Right atrium auricular region (tissue), 2 donors: Measurements from ENCODE around the gene PRTN3. TPM values are rescaled to one million over a fixed set of nuclear protein-coding genes. Genes with fewer than 3 reads are reported as not detected.

Experiments
- DNase-seq: peaks from one replicate; pipeline ENCODE4 v3.0.0-alpha.2; 2019; ENCODE audit warnings: low spot score
- H3K27ac ChIP-seq, 2 donors: fragments of 200-600 bp; sonication (generic); 1 replicate in 1 of 2; 2 replicates in 1 of 2; pipeline ENCODE4 v1.5.1; 2016 to 2019
- H3K27me3 ChIP-seq, 2 donors: fragments of 200-600 bp; sonication (generic); one replicate each; pipeline versions ENCODE4 v1.5.1 to v1.6.0; 2017 to 2019
- H3K36me3 ChIP-seq: fragments of 200-600 bp; sonication (generic); one replicate; pipeline ENCODE4 v1.5.1; 2016
- H3K4me1 ChIP-seq, 2 donors: fragments of 200-600 bp; sonication (generic); one replicate each; pipeline versions ENCODE4 v1.5.1 to v1.6.0; 2017 to 2019
- H3K4me3 ChIP-seq, 2 donors: fragments of 200-600 bp; sonication (generic); 1 replicate in 1 of 2; 2 replicates in 1 of 2; pipeline ENCODE4 v1.5.1; 2017 to 2019; ENCODE audit warnings: mild to moderate bottlenecking in 1 of 2, moderate library complexity in 1 of 2
- H3K9me3 ChIP-seq, 2 donors: fragments of 200-600 bp; sonication (generic); one replicate each; pipeline ENCODE4 v1.5.1; 2019
- total RNA-seq, 2 donors: library from RNA; depleted of rRNA; stranded (reverse); fragments of >200 nt; gene quantifications; one replicate each; pipeline ENCODE4 v1.1.0, GENCODE V29; 2016
- TF ChIP-seq, protein P1 (sequence below), 2 donors: fragments of 200-600 bp; sonication (generic); IDR thresholded peaks; one replicate each; pipeline ENCODE4 v1.5.1; 2019; ENCODE audit warnings: antibody characterized with exemption in 2 of 2

Gene PRTN3
- total RNA-seq, 2 donors from 2014 or later, result not detected

DNA sequence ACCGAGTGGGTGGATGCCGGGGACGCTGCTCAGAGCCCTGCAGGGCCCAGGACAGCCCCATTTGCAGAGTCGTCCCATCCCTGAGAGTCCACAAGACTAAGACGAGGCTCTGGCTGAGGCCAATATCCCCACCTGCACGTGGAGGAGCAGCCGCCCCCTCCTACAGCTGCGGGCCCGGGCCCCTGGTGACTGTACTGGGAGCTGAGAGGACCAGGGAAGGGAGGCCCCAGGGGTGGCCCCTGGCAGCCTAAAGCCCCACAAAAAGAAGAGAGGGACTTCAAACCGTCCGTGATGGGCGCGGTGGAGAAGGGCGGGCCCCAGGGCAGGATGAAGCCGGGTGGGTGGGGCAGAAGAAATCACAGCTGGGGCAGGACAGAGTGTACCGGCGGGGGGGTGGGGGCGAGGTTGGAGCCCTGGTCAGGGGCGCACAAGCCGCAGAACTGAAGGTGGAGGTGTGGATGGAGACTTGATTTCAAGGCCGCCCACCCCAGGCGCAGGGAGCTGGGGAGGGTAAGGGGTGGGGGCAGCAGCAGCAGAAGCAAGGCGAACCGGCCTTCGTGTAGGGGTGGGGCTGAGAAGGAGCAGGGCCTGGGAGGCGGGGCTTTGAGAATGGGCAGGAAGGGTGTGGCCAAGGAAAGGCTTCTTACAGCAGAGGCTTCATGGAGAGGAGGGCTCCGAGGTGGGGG is 31.6 kb downstream of the PRTN3 start:
- Histone ChIP-seq H3K27me3 (no peaks in the 10 kb centered on the region), H3K9me3 (no peaks in the 10 kb centered on the region), H3K27ac (no peak overlapping the region), H3K4me1 (peaks cover 0 to 13% of the 10 kb centered on the region in 2 donors), H3K4me3 (no peak overlapping the region), H3K36me3 (peaks cover 52% of the 10 kb centered on the region)
- no peak for DNase-seq
- TF ChIP-seq, protein P1, sequence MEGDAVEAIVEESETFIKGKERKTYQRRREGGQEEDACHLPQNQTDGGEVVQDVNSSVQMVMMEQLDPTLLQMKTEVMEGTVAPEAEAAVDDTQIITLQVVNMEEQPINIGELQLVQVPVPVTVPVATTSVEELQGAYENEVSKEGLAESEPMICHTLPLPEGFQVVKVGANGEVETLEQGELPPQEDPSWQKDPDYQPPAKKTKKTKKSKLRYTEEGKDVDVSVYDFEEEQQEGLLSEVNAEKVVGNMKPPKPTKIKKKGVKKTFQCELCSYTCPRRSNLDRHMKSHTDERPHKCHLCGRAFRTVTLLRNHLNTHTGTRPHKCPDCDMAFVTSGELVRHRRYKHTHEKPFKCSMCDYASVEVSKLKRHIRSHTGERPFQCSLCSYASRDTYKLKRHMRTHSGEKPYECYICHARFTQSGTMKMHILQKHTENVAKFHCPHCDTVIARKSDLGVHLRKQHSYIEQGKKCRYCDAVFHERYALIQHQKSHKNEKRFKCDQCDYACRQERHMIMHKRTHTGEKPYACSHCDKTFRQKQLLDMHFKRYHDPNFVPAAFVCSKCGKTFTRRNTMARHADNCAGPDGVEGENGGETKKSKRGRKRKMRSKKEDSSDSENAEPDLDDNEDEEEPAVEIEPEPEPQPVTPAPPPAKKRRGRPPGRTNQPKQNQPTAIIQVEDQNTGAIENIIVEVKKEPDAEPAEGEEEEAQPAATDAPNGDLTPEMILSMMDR (IDR thresholded peaks at IDR 0.05), result no peak

DNA sequence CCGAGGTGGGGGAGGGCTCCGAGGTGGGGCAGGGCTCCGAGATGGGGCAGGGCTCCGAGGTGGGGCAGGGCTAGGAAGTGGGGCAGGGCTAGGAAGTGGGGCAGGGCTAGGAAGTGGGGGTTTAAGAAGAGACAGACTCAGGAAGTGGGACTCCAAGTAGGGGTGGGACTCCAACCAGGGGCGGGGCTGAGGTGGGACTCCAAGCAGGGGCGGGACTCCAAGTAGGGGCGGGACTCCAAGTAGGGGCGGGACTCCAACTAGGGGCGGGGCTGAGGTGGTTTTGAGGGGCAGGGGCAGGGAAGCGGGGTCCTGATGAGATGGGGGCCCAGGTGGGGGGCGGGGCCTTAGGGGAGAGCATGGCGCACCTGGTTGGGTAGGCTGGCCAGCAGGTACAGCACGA is 32.3 kb downstream of the PRTN3 start:
- TF ChIP-seq, protein P1 (IDR thresholded peaks at IDR 0.05), result no peak
- DNase-seq, result no peak
- Histone ChIP-seq H3K9me3 (no peaks in the 10 kb centered on the region), H3K4me3 (no peak overlapping the region), H3K27me3 (no peaks in the 10 kb centered on the region), H3K4me1 (peaks cover 0 to 13% of the 10 kb centered on the region in 2 donors), H3K27ac (no peak overlapping the region), H3K36me3 (peaks cover 45% of the 10 kb centered on the region)

DNA sequence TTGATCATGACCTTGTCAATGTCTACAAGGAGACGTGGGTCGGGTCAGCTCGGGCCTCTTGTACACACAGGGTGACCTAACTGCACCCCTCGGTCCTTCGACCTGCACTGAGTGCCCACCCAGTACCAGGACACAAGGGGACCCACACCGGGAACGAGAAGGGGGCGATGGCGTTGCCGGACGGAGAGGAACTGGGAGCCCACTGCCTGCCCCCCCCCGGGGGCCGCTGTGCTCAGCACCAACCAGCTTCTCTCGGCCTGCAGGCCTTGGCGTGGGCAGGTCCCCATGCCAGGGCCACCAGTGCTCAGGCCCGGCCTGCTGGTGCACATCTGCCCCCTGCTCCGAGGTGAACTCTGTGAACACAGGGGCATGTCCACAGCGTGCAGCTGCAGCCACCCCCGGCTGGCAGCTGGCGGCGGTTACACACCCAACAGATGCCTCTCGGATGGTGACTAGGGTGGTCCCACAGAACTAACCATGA is 32.8 kb downstream of the PRTN3 start:
- no peak overlapping the region for H3K27ac ChIP-seq
- H3K36me3 ChIP-seq, result peaks cover 40% of the 10 kb centered on the region
- no peaks in the 10 kb centered on the region for H3K9me3 ChIP-seq
- H3K4me1 ChIP-seq, result peaks cover 0 to 10% of the 10 kb centered on the region in 2 donors
- no peaks in the 10 kb centered on the region for H3K27me3 ChIP-seq
- H3K4me3 ChIP-seq, result no peak overlapping the region
- DNase-seq, result no peak
- TF ChIP-seq, protein P1 (IDR thresholded peaks at IDR 0.05), result no peak

DNA sequence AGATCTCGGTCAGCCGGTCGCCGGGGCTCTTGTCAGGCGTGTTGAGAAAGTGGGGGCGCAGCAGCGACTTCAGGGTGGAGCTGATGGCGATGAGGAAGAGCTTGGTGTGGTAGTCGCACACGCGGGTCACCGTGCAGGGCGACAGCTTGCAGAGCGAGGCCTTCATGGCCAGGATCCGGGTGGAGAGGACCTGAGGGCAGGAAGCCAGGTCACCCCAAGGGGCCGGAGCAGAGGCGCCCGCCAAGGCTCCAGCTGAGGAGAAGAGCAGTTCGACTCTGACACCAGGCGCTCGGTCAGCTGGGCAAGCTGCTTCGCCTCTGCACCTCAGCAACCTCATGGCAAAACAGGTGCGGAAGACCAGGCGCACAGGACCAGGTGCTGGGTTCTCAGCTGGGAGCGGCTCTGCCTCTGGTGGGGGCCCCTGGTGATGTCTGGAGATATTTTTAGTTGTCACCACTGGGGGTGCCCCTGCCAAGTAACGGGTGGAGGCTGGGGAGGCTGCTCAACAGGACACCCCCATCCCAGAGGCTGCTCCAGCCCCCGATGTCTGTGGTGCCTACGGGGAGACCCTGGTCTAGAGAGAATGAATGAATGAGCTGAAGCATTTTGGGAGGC is 34.6 kb downstream of the PRTN3 start:
- H3K27me3 ChIP-seq, result no peaks in the 10 kb centered on the region
- H3K9me3 ChIP-seq, result no peaks in the 10 kb centered on the region
- H3K27ac ChIP-seq, result no peak overlapping the region
- peaks cover 44% of the 10 kb centered on the region for H3K36me3 ChIP-seq
- no peak for DNase-seq
- peaks cover 0 to 5% of the 10 kb centered on the region in 2 donors for H3K4me1 ChIP-seq
- H3K4me3 ChIP-seq, result no peak overlapping the region
- TF ChIP-seq, protein P1 (IDR thresholded peaks at IDR 0.05), result no peak

DNA sequence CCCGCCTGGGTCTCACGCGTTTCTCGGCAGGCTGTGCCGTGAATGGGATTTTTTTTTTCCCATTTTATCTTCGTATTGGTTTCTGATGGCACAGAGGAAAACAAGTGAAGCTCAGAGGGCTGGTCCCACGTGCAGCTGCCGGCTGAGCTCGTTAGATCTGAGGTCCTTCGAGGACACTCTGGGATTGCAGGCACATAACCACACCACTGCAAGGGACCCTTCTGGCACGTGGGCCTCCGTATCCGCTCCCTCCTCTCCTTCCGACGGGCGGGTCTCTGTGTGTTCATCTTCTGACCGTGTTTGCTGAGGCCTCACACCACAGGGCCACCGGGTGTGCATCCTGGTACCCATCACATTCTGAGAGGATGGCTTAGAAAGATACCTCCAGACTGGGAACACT is 35.3 kb downstream of the PRTN3 start:
- Histone ChIP-seq H3K9me3 (no peaks in the 10 kb centered on the region), H3K27ac (no peak overlapping the region), H3K27me3 (no peaks in the 10 kb centered on the region), H3K4me3 (no peak overlapping the region), H3K4me1 (peaks cover 0 to 5% of the 10 kb centered on the region in 2 donors), H3K36me3 (peaks cover 49% of the 10 kb centered on the region)
- DNase-seq, result no peak
- TF ChIP-seq, protein P1 (IDR thresholded peaks at IDR 0.05), result no peak
